ENCODE results near the gene NLRC5.

DNA sequence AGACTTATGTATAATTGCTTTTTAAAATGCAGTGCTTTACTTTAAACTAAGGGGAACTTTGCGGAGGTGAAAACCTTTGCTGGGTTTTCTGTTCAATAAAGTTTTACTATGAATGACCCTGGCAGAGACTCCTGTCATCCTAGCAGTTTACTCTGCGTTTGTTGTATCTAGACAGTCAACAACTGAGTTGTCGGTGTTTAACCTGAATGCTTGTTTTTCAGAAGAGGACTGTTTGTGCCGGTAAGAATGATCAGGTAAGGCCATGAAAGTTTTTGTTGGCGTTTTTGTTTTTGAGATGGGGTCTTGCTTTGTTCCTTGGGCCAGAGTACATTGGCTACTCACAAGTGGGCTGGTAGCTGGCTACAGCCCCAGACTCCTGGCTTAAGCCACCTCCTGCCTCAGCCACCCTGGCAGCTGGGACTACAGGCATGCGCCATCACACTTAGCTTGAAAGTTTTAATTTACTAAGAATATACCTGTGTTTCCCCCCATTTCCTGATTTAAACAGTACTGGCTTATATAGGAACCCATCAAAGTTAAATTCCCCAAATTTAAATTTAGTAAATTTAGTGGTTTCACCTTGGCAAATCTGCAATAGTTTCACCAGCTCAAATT lies 45.5 kb upstream of the NLRC5 start:
- TF ChIP-seq EZH2 (IDR thresholded peaks at IDR 0.05), result no peak
- TF ChIP-seq CTCF (IDR thresholded peaks at IDR 0.05), result no peak

All from neural progenitor cell (in vitro differentiated cells).